ENCODE results near the gene MYO1B. TPM values are rescaled to one million over a fixed set of nuclear protein-coding genes. Genes with fewer than 3 reads are reported as not detected.

Gene MYO1B
- total and polyA plus RNA-seq, 7 experiments from 2014 or later = 0.43 to 14.9 (median 0.54) TPM

- peak; percentile 54 for ATAC-seq
Observed at GRCh38 chr2:191302459-191303139, 57.4 kb downstream of the MYO1B start.

GRCh38 chr2:191303140-191304005 lies 58.2 kb downstream of the MYO1B start:
- ATAC-seq (no peak), DNase-seq (no peak)
- Histone ChIP-seq H3K27me3 (ENCODE audit: control insufficient read depth in 2 of 2, insufficient read depth in 2 of 2, low read length in 2 of 2) (no peaks in the 10 kb centered on the region), H3K9me3 (ENCODE audit: control insufficient read depth in 2 of 3, low read length in 3 of 3) (no peaks in the 10 kb centered on the region), H3K36me3 (ENCODE audit: control insufficient read depth in 2 of 3, insufficient read depth in 3 of 3, low read length in 3 of 3) (no peaks in the 10 kb centered on the region), H3K4me3 (ENCODE audit: low read length) (no peak overlapping the region), H3K27ac (ENCODE audit: low read depth, low read length) (no peak overlapping the region), H3K4me1 (ENCODE audit: control insufficient read depth in 2 of 2, insufficient read depth in 2 of 2, low read length in 2 of 2) (no peaks in the 10 kb centered on the region)
- Mint-ChIP-seq H3K4me1 (no peaks in the 10 kb centered on the region), H3K27me3 (no peaks in the 10 kb centered on the region), H3K36me3 (peaks cover 0 to 4% (median 0%) of the 10 kb centered on the region in 5 donors), H3K9me3 (peaks cover 0 to 1% (median 0%) of the 10 kb centered on the region in 11 donors), H3K4me3 (no peak overlapping the region), H3K27ac (peak overlapping the region in 1 of 9 donors; percentile 16)
- ChIA-PET CTCF (interaction anchor here (0.6 to 1.7 kb wide), 3 partner anchors 116 to 138 kb away, joined by 3 to 12 read pairs (median 5); no protein-coding TSS in a partner anchor), POLR2A (no interaction called here)
- intact Hi-C loops (cut with micrococcal nuclease) = loop anchor here in 1 of 2 donors (2.0 kb wide), 1 partner anchor 217 kb away; no protein-coding TSS in a partner anchor

More at GRCh38 chr2:191302459-191303139, 57.4 kb downstream of the MYO1B start:
- Mint-ChIP-seq H3K27me3 (no peaks in the 10 kb centered on the region), H3K27ac (peak overlapping the region in 1 of 9 donors; percentile 16), H3K4me3 (no peak overlapping the region), H3K36me3 (peaks cover 0 to 4% (median 0%) of the 10 kb centered on the region in 5 donors), H3K9me3 (peaks cover 0 to 1% (median 0%) of the 10 kb centered on the region in 11 donors), H3K4me1 (no peaks in the 10 kb centered on the region)
- peak in 6 of 9 donors; percentile 4 to 27 (median 18) for DNase-seq
- no peak overlapping the region for H3K4me3 ChIP-seq (ENCODE audit: low read length)
- POLR2A ChIA-PET = no interaction called here
- CTCF ChIA-PET = interaction anchor here (0.6 to 1.7 kb wide), 2 partner anchors 115 to 137 kb away, joined by 3 to 12 read pairs; no protein-coding TSS in a partner anchor
- no peak overlapping the region for H3K27ac ChIP-seq (ENCODE audit: low read depth, low read length)
- no peaks in the 10 kb centered on the region for H3K27me3 ChIP-seq (ENCODE audit: control insufficient read depth in 2 of 2, insufficient read depth in 2 of 2, low read length in 2 of 2)
- no peaks in the 10 kb centered on the region for H3K9me3 ChIP-seq (ENCODE audit: control insufficient read depth in 2 of 3, low read length in 3 of 3)
- no peaks in the 10 kb centered on the region for H3K36me3 ChIP-seq (ENCODE audit: control insufficient read depth in 2 of 3, insufficient read depth in 3 of 3, low read length in 3 of 3)
- no peaks in the 10 kb centered on the region for H3K4me1 ChIP-seq (ENCODE audit: control insufficient read depth in 2 of 2, insufficient read depth in 2 of 2, low read length in 2 of 2)
- intact Hi-C loops (cut with micrococcal nuclease) = loop anchor here (1.0 to 2.0 kb wide), 3 partner anchors 137 to 250 kb away; no protein-coding TSS in a partner anchor

- ChIA-PET CTCF (interaction anchor here (1.4 kb wide), 1 partner anchor 139 kb away, joined by 5 read pairs; no protein-coding TSS in a partner anchor), POLR2A (no interaction called here)
- Histone ChIP-seq H3K4me1 (ENCODE audit: control insufficient read depth in 2 of 2, insufficient read depth in 2 of 2, low read length in 2 of 2) (no peaks in the 10 kb centered on the region), H3K9me3 (ENCODE audit: control insufficient read depth in 2 of 3, low read length in 3 of 3) (no peaks in the 10 kb centered on the region), H3K27ac (ENCODE audit: low read depth, low read length) (no peak overlapping the region), H3K4me3 (ENCODE audit: low read length) (no peak overlapping the region), H3K36me3 (ENCODE audit: control insufficient read depth in 2 of 3, insufficient read depth in 3 of 3, low read length in 3 of 3) (no peaks in the 10 kb centered on the region), H3K27me3 (ENCODE audit: control insufficient read depth in 2 of 2, insufficient read depth in 2 of 2, low read length in 2 of 2) (no peaks in the 10 kb centered on the region)
- H3K27ac Mint-ChIP-seq = no peak overlapping the region
- H3K36me3 Mint-ChIP-seq = peaks cover 0 to 1% (median 0%) of the 10 kb centered on the region in 5 donors
- H3K4me1 Mint-ChIP-seq = no peaks in the 10 kb centered on the region
- H3K27me3 Mint-ChIP-seq = no peaks in the 10 kb centered on the region
- H3K4me3 Mint-ChIP-seq = no peak overlapping the region
- intact Hi-C loops (cut with micrococcal nuclease) = no loop called here
- peaks cover 0 to 1% (median 0%) of the 10 kb centered on the region in 11 donors for H3K9me3 Mint-ChIP-seq
- DNase-seq (no peak), ATAC-seq (no peak)
Observed at GRCh38 chr2:191304939-191305875, 60.0 kb downstream of the MYO1B start.

- DNase-seq (no peak), ATAC-seq (no peak)
- Histone ChIP-seq H3K9me3 (ENCODE audit: control insufficient read depth in 2 of 3, low read length in 3 of 3) (no peaks in the 10 kb centered on the region), H3K27me3 (ENCODE audit: control insufficient read depth in 2 of 2, insufficient read depth in 2 of 2, low read length in 2 of 2) (no peaks in the 10 kb centered on the region), H3K36me3 (ENCODE audit: control insufficient read depth in 2 of 3, insufficient read depth in 3 of 3, low read length in 3 of 3) (no peaks in the 10 kb centered on the region), H3K4me1 (ENCODE audit: control insufficient read depth in 2 of 2, insufficient read depth in 2 of 2, low read length in 2 of 2) (no peaks in the 10 kb centered on the region), H3K27ac (ENCODE audit: low read depth, low read length) (no peak overlapping the region), H3K4me3 (ENCODE audit: low read length) (no peak overlapping the region)
- no peaks in the 10 kb centered on the region for H3K27me3 Mint-ChIP-seq
- H3K27ac Mint-ChIP-seq = no peak overlapping the region
- H3K4me3 Mint-ChIP-seq = no peak overlapping the region
- H3K36me3 Mint-ChIP-seq = peaks cover 0 to 1% (median 0%) of the 10 kb centered on the region in 5 donors
- peaks cover 0 to 1% (median 0%) of the 10 kb centered on the region in 11 donors for H3K9me3 Mint-ChIP-seq
- CTCF ChIA-PET = no interaction called here
- no peaks in the 10 kb centered on the region for H3K4me1 Mint-ChIP-seq
- intact Hi-C loops (cut with micrococcal nuclease) = no loop called here
- POLR2A ChIA-PET = no interaction called here
Observed at GRCh38 chr2:191308026-191308425, 62.8 kb downstream of the MYO1B start.

GRCh38 chr2:191311156-191311555 lies 66.0 kb downstream of the MYO1B start:
- Histone ChIP-seq H3K36me3 (ENCODE audit: control insufficient read depth in 2 of 3, insufficient read depth in 3 of 3, low read length in 3 of 3) (no peaks in the 10 kb centered on the region), H3K27ac (ENCODE audit: low read depth, low read length) (no peak overlapping the region), H3K4me1 (ENCODE audit: control insufficient read depth in 2 of 2, insufficient read depth in 2 of 2, low read length in 2 of 2) (no peaks in the 10 kb centered on the region), H3K27me3 (ENCODE audit: control insufficient read depth in 2 of 2, insufficient read depth in 2 of 2, low read length in 2 of 2) (no peaks in the 10 kb centered on the region), H3K9me3 (ENCODE audit: control insufficient read depth in 2 of 3, low read length in 3 of 3) (no peaks in the 10 kb centered on the region), H3K4me3 (ENCODE audit: low read length) (no peak overlapping the region)
- H3K4me1 Mint-ChIP-seq = no peaks in the 10 kb centered on the region
- peaks cover 0 to 2% (median 0%) of the 10 kb centered on the region in 5 donors for H3K36me3 Mint-ChIP-seq
- peaks cover 0 to 1% (median 0%) of the 10 kb centered on the region in 11 donors for H3K9me3 Mint-ChIP-seq
- intact Hi-C loops (cut with micrococcal nuclease) = no loop called here
- POLR2A ChIA-PET = no interaction called here
- H3K27ac Mint-ChIP-seq = no peak overlapping the region
- CTCF ChIA-PET = no interaction called here
- no peak for ATAC-seq
- DNase-seq = no peak
- no peaks in the 10 kb centered on the region for H3K27me3 Mint-ChIP-seq
- H3K4me3 Mint-ChIP-seq = no peak overlapping the region

- DNase-seq (no peak), ATAC-seq (no peak)
- Histone ChIP-seq H3K36me3 (ENCODE audit: control insufficient read depth in 2 of 3, insufficient read depth in 3 of 3, low read length in 3 of 3) (no peaks in the 10 kb centered on the region), H3K9me3 (ENCODE audit: control insufficient read depth in 2 of 3, low read length in 3 of 3) (no peaks in the 10 kb centered on the region), H3K27me3 (ENCODE audit: control insufficient read depth in 2 of 2, insufficient read depth in 2 of 2, low read length in 2 of 2) (no peaks in the 10 kb centered on the region), H3K27ac (ENCODE audit: low read depth, low read length) (no peak overlapping the region), H3K4me3 (ENCODE audit: low read length) (no peak overlapping the region), H3K4me1 (ENCODE audit: control insufficient read depth in 2 of 2, insufficient read depth in 2 of 2, low read length in 2 of 2) (no peaks in the 10 kb centered on the region)
- H3K27me3 Mint-ChIP-seq = peaks cover 0 to 2% (median 0%) of the 10 kb centered on the region in 5 donors
- H3K9me3 Mint-ChIP-seq = no peaks in the 10 kb centered on the region
- POLR2A ChIA-PET = no interaction called here
- no peak overlapping the region for H3K4me3 Mint-ChIP-seq
- no peak overlapping the region for H3K27ac Mint-ChIP-seq
- peaks cover 0 to 2% (median 0%) of the 10 kb centered on the region in 5 donors for H3K36me3 Mint-ChIP-seq
- CTCF ChIA-PET = no interaction called here
- H3K4me1 Mint-ChIP-seq = no peaks in the 10 kb centered on the region
- intact Hi-C loops (cut with micrococcal nuclease) = no loop called here
Observed at GRCh38 chr2:191311627-191312026, 66.4 kb downstream of the MYO1B start.
